Esophagus squamous epithelium (tissue), 5 donors: ENCODE data around the gene HERC2. TPM values are rescaled to one million over a fixed set of nuclear protein-coding genes. Genes with fewer than 3 reads are reported as not detected.
"Not testable (repeated sequence)": the region's sequence is repeated elsewhere in the genome, so short reads cannot be mapped to it uniquely, and the experiment has no call there.

Experiments used
- DNase-seq: peaks from one replicate; lab custom pipeline; 2025; lab: John Stamatoyannopoulos, UW
- H3K27ac ChIP-seq, 4 donors: fragments of 200-600 bp; sonication (generic); one replicate each; pipeline ENCODE4 v1.5.1; 2016 to 2019; ENCODE audit warnings: mild to moderate bottlenecking in 1 of 4
- H3K27me3 ChIP-seq, 4 donors: fragments of 200-600 bp; sonication (generic); 1 replicate in 3 of 4; 2 replicates in 1 of 4; pipeline versions ENCODE4 v1.5.1 to v1.6.0; 2017 to 2021; ENCODE audit warnings: antibody characterized with exemption in 1 of 4
- H3K36me3 ChIP-seq, 3 donors: fragments of 200-600 bp; sonication (generic); one replicate each; pipeline ENCODE4 v1.5.1; 2016 to 2019
- H3K4me1 ChIP-seq, 3 donors: fragments of 200-600 bp; sonication (generic); one replicate each; pipeline ENCODE4 v1.5.1; 2017 to 2019
- H3K4me3 ChIP-seq, 4 donors: fragments of 200-600 bp; sonication (generic); 1 replicate in 3 of 4; 2 replicates in 1 of 4; pipeline ENCODE4 v1.5.1; 2016 to 2019; ENCODE audit warnings: mild to moderate bottlenecking in 2 of 4, moderate library complexity in 1 of 4
- H3K9me3 ChIP-seq, 3 donors: fragments of 200-600 bp; sonication (generic); one replicate each; pipeline ENCODE4 v1.5.1; 2016 to 2019
- CTCF ChIP-seq, 6 experiments: fragments of 450-650 bp in 4 of 6; fragments of 200-600 bp in 2 of 6; sonication (generic) in 2 of 6; IDR thresholded peaks; one replicate each; pipeline ENCODE4 v1.5.1; 2016 to 2019; ENCODE audit warnings: antibody characterized with exemption in 6 of 6, mild to moderate bottlenecking in 4 of 6, moderate library complexity in 4 of 6
- POLR2A ChIP-seq, 4 donors: fragments of 450-650 bp; IDR thresholded peaks; one replicate each; pipeline ENCODE4 v1.6.1; 2017; ENCODE audit warnings: antibody characterized with exemption in 4 of 4, mild to moderate bottlenecking in 4 of 4, moderate library complexity in 3 of 4
- WGBS, 2 donors: methylation state at CpG; one replicate each; pipeline ENCODE4 v1.1.5; 2018; 5-methylcytosine and 5-hydroxymethylcytosine counted together
- intact Hi-C: fragments of 100-400 bp; cut with DNase I; formaldehyde crosslinking; loops from one replicate; pipeline ENCODE4 v1.15.0; 2022
- total RNA-seq, 4 donors: library from RNA; depleted of rRNA; stranded (reverse); fragments of >200 nt; gene quantifications; one replicate each; pipeline ENCODE4 v1.1.0, GENCODE V29; 2016
- donor health status: DM: yes; HTN: yes; CAD: no.

Gene HERC2
- total RNA-seq, 4 donors from 2014 or later: 32.2 to 45.0 (median 39.2) TPM

- intact Hi-C loops, H3K4me3 ChIP-seq, H3K27me3 ChIP-seq, DNase-seq, H3K9me3 ChIP-seq: not testable (repeated sequence)
- 6 to 17% methylated on average over 1 of the region's 1 CpG for WGBS, 2 donors
- Histone ChIP-seq H3K4me1 (peaks cover 6 to 19% (median 7%) of the 10 kb centered on the region in 3 donors), H3K27ac (peak overlapping the region in 2 of 4 donors; percentile 34 to 46), H3K36me3 (peaks cover 0 to 63% (median 4%) of the 10 kb centered on the region in 3 donors)
- TF ChIP-seq CTCF (IDR thresholded peaks at IDR 0.05): peak in 3 of 6 experiments; percentile 28 to 50 (median 40)
Measured at GRCh38 chr15:28227303-28227702, 94.7 kb downstream of the HERC2 start.

- WGBS, 2 donors: 43 to 69% methylated on average over 6 to 7 of the region's 7 CpGs
- intact Hi-C loops: not testable (repeated sequence)
- H3K36me3 ChIP-seq: peaks cover 7 to 57% (median 17%) of the 10 kb centered on the region in 3 donors
Measured at GRCh38 chr15:28222612-28223011, 99.4 kb downstream of the HERC2 start.

DNA sequence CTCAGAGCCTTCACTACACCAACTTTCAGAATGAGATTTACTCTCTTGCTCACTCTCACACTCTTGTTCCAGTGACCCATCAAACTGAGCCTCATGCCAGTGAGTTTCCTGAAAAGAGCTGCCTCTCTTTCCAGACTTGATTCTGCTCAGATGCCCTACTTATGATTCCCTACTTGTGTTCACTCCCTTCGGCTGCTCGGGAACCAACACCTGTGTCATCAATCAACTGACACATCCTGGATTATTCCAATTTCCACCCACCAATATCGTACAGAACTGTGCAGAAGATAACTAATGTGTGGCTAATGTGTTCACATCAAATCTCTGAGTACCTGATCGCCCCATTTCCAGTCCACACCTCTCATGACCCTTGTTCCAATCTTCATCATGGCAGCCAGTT lies 100.3 kb downstream of the HERC2 start:
- intact Hi-C loops, H3K9me3 ChIP-seq, H3K27me3 ChIP-seq, H3K27ac ChIP-seq, H3K4me3 ChIP-seq, DNase-seq: not testable (repeated sequence)
- WGBS, 2 donors: 100% methylated on average over 1 of the region's 4 CpGs; no CpG with 5 or more reads in 1 of the 2 donors
- H3K36me3 ChIP-seq: peaks cover 7 to 58% (median 17%) of the 10 kb centered on the region in 3 donors
- peaks cover 4 to 13% (median 6%) of the 10 kb centered on the region in 3 donors for H3K4me1 ChIP-seq

More at GRCh38 chr15:28222612-28223011, 99.4 kb downstream of the HERC2 start:
- not testable (repeated sequence) for H3K4me3 ChIP-seq, H3K9me3 ChIP-seq, H3K27me3 ChIP-seq, DNase-seq
- peak overlapping the region in 3 of 4 donors; percentile 36 to 59 (median 45) for H3K27ac ChIP-seq
- H3K4me1 ChIP-seq: peaks cover 6 to 19% (median 7%) of the 10 kb centered on the region in 3 donors

- Histone ChIP-seq H3K36me3 (peaks cover 7 to 64% (median 25%) of the 10 kb centered on the region in 3 donors), H3K27ac (no peak overlapping the region), H3K4me3 (no peak overlapping the region), H3K27me3 (no peaks in the 10 kb centered on the region), H3K4me1 (peaks cover 3 to 13% (median 6%) of the 10 kb centered on the region in 3 donors), H3K9me3 (no peaks in the 10 kb centered on the region)
- TF ChIP-seq CTCF (IDR thresholded peaks at IDR 0.05): no peak
- TF ChIP-seq POLR2A (IDR thresholded peaks at IDR 0.05): no peak
- WGBS, 2 donors: 86% methylated on average over 4 to 7 of the region's 10 CpGs
- DNase-seq: no peak
- intact Hi-C loops: no loop called here
Measured at GRCh38 chr15:28219116-28219515, 102.9 kb downstream of the HERC2 start.

GRCh38 chr15:28216946-28217546 lies 104.9 kb downstream of the HERC2 start:
- H3K4me3 ChIP-seq, DNase-seq, intact Hi-C loops, H3K27me3 ChIP-seq, H3K27ac ChIP-seq, H3K9me3 ChIP-seq, H3K4me1 ChIP-seq: not testable (repeated sequence)
- H3K36me3 ChIP-seq: peaks cover 7 to 79% (median 27%) of the 10 kb centered on the region in 3 donors
- WGBS, 2 donors: 97% methylated on average over 14 of the region's 14 CpGs

- H3K4me1 ChIP-seq, H3K4me3 ChIP-seq, H3K9me3 ChIP-seq, intact Hi-C loops, H3K27me3 ChIP-seq, DNase-seq, H3K27ac ChIP-seq: not testable (repeated sequence)
- peaks cover 7 to 87% (median 27%) of the 10 kb centered on the region in 3 donors for H3K36me3 ChIP-seq
- whole genome bisulfite sequencing, 2 donors: 91 to 98% methylated on average over 6 to 9 of the region's 14 CpGs
Measured at GRCh38 chr15:28215521-28215920, 106.5 kb downstream of the HERC2 start.

GRCh38 chr15:28214006-28214790 lies 107.8 kb downstream of the HERC2 start:
- H3K27ac ChIP-seq, intact Hi-C loops, H3K4me3 ChIP-seq, H3K4me1 ChIP-seq, H3K9me3 ChIP-seq, H3K27me3 ChIP-seq, DNase-seq: not testable (repeated sequence)
- 96% methylated on average over 15 to 19 of the region's 39 CpGs for WGBS, 2 donors
- H3K36me3 ChIP-seq: peaks cover 5 to 87% (median 19%) of the 10 kb centered on the region in 3 donors

GRCh38 chr15:28213393-28213792 lies 108.6 kb downstream of the HERC2 start:
- H3K27ac ChIP-seq, H3K9me3 ChIP-seq, DNase-seq, H3K4me3 ChIP-seq, H3K4me1 ChIP-seq, intact Hi-C loops, H3K27me3 ChIP-seq: not testable (repeated sequence)
- peaks cover 0 to 79% (median 14%) of the 10 kb centered on the region in 3 donors for H3K36me3 ChIP-seq
- WGBS, 2 donors: 100% methylated on average over 1 of the region's 8 CpGs
